Measurements from ENCODE around the gene CADM2. TPM values are rescaled to one million over a fixed set of nuclear protein-coding genes. Genes with fewer than 3 reads are reported as not detected.
A peak's percentile ranks its signal among the peaks of the same experiment; 100 is the strongest.

The CADM2 gene
- total and polyA plus RNA-seq, 2 experiments from 2014 or later, result 0.15 to 0.40 TPM

- Histone ChIP-seq H3K27ac (no peak overlapping the region), H3K4me1 (ENCODE audit: low read depth) (peaks cover 5% of the 10 kb centered on the region), H3K4me3 (no peak overlapping the region), H3K36me3 (no peaks in the 10 kb centered on the region), H3K9me3 (ENCODE audit: low read depth) (no peaks in the 10 kb centered on the region), H3K27me3 (peaks cover 40% of the 10 kb centered on the region)
- no peak for DNase-seq (ENCODE audit: low read depth in 1 of 2, low spot score in 1 of 2)
- TF ChIP-seq, protein P1, sequence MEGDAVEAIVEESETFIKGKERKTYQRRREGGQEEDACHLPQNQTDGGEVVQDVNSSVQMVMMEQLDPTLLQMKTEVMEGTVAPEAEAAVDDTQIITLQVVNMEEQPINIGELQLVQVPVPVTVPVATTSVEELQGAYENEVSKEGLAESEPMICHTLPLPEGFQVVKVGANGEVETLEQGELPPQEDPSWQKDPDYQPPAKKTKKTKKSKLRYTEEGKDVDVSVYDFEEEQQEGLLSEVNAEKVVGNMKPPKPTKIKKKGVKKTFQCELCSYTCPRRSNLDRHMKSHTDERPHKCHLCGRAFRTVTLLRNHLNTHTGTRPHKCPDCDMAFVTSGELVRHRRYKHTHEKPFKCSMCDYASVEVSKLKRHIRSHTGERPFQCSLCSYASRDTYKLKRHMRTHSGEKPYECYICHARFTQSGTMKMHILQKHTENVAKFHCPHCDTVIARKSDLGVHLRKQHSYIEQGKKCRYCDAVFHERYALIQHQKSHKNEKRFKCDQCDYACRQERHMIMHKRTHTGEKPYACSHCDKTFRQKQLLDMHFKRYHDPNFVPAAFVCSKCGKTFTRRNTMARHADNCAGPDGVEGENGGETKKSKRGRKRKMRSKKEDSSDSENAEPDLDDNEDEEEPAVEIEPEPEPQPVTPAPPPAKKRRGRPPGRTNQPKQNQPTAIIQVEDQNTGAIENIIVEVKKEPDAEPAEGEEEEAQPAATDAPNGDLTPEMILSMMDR (IDR thresholded peaks at IDR 0.05; ENCODE audit: low read depth, low read length), result no peak
These were observed 4.3 kb downstream of the CADM2 start for GRCh38 chr3:84963137-84963536.

GRCh38 chr3:84965141-84965540, 6.4 kb downstream of the CADM2 start:
- DNase-seq (ENCODE audit: low read depth in 1 of 2, low spot score in 1 of 2), result peak; percentile 0 to 65
- peaks cover 32% of the 10 kb centered on the region for H3K27me3 ChIP-seq
- H3K36me3 ChIP-seq, result no peaks in the 10 kb centered on the region
- no peak overlapping the region for H3K4me3 ChIP-seq
- no peak overlapping the region for H3K27ac ChIP-seq
- TF ChIP-seq, protein P1 (IDR thresholded peaks at IDR 0.05; ENCODE audit: low read depth, low read length), result no peak
- no peaks in the 10 kb centered on the region for H3K9me3 ChIP-seq (ENCODE audit: low read depth)
- peaks cover 1% of the 10 kb centered on the region for H3K4me1 ChIP-seq (ENCODE audit: low read depth)

DNA sequence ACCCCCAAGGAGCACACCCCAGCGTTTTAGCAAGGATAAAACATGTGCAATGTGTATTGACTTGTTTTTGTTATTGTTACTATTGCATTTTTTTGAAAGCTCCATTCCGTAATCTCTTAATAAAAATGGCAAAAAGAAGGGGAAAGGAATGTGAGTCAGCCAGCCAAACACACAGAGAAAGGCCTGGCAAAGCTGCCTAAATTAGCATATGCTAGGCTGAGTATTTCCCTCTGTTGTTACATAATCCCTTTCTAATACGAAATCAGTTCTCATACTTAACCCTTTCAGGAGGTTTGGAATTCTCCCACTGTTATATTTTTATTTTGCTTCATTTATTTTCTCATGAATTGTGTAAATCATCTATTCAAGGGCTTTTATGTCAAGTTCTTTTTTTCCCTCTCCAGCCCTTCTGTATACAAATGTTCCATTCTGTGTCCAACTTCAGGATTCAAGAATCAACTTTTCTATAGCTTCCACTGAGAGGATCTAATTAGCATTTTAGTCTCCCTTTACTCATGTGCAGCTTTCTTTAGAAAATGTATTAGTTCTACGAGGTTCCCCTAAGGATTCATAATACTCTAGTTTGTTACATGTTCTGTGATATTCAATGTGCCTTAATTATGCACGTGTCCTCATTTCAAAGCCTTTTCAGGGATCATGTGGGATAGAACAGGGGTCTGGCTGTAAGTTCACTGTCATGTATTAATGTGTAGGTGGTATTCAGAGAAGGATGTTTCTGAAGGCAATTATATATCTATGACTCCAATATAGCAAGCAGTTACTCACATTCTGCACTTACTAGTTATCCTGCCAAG, 9.2 kb downstream of the CADM2 start:
- Histone ChIP-seq H3K9me3 (ENCODE audit: low read depth) (no peaks in the 10 kb centered on the region), H3K36me3 (no peaks in the 10 kb centered on the region), H3K4me1 (ENCODE audit: low read depth) (no peaks in the 10 kb centered on the region), H3K27me3 (peaks cover 4% of the 10 kb centered on the region), H3K4me3 (no peak overlapping the region), H3K27ac (no peak overlapping the region)
- DNase-seq (ENCODE audit: low read depth in 1 of 2, low spot score in 1 of 2), result no peak
- TF ChIP-seq, protein P1 (IDR thresholded peaks at IDR 0.05; ENCODE audit: low read depth, low read length), result no peak

GRCh38 chr3:84968701-84969235, 10.0 kb downstream of the CADM2 start:
- Histone ChIP-seq H3K27ac (no peak overlapping the region), H3K27me3 (no peaks in the 10 kb centered on the region), H3K4me3 (no peak overlapping the region), H3K9me3 (ENCODE audit: low read depth) (no peaks in the 10 kb centered on the region), H3K4me1 (ENCODE audit: low read depth) (no peaks in the 10 kb centered on the region), H3K36me3 (no peaks in the 10 kb centered on the region)
- TF ChIP-seq, protein P1 (IDR thresholded peaks at IDR 0.05; ENCODE audit: low read depth, low read length), result no peak
- no peak for DNase-seq (ENCODE audit: low read depth in 1 of 2, low spot score in 1 of 2)

GRCh38 chr3:84974347-84974746, 15.6 kb downstream of the CADM2 start:
- H3K9me3 ChIP-seq (ENCODE audit: low read depth), result no peaks in the 10 kb centered on the region
- no peak overlapping the region for H3K27ac ChIP-seq
- no peaks in the 10 kb centered on the region for H3K36me3 ChIP-seq
- no peaks in the 10 kb centered on the region for H3K27me3 ChIP-seq
- no peak overlapping the region for H3K4me3 ChIP-seq
- H3K4me1 ChIP-seq (ENCODE audit: low read depth), result no peaks in the 10 kb centered on the region
- DNase-seq (ENCODE audit: low read depth in 1 of 2, low spot score in 1 of 2), result no peak
- TF ChIP-seq, protein P1 (IDR thresholded peaks at IDR 0.05; ENCODE audit: low read depth, low read length), result no peak
